H1 (cell line): ENCODE data around the gene BEST3.

ENCODE experiments used
- CTCF ChIP-seq, 3 experiments: IDR thresholded peaks; 1 replicate in 2 of 3; 2 replicates in 1 of 3; pipeline versions ENCODE4 v1.5.1 to v1.6.1; 2011; ENCODE audit warnings: low read length in 3 of 3, mild to moderate bottlenecking in 3 of 3, inconsistent platforms in 2 of 3, low read depth in 1 of 3, moderate library complexity in 1 of 3; ENCODE audit not compliant: insufficient read depth in 1 of 3; ENCODE audit errors: control extremely low read depth in 1 of 3
- KDM4A ChIP-seq: IDR thresholded peaks from one replicate; pipeline ENCODE4 v1.7.1; 2012; ENCODE audit warnings: low read depth, mild to moderate bottlenecking, moderate library complexity, low read length, inconsistent platforms; ENCODE audit not compliant: severe bottlenecking
- SIX5 ChIP-seq: IDR thresholded peaks from 2 replicates; pipeline ENCODE4 v1.6.1; 2011; ENCODE audit warnings: mild to moderate bottlenecking, low read depth, low read length
- USF2 ChIP-seq: IDR thresholded peaks from 2 replicates; pipeline ENCODE4 v1.6.1; 2011; ENCODE audit warnings: low read length, improper control_type of control experiment

GRCh38 chr12:69685810-69686209 is 13.3 kb downstream of the BEST3 start:
- TF ChIP-seq CTCF (IDR thresholded peaks at IDR 0.05; ENCODE audit: control extremely low read depth in 1 of 3, insufficient read depth in 1 of 3, low read depth in 1 of 3, low read length in 3 of 3) (no peak), KDM4A (no peak), SIX5 (no peak), USF2 (no peak)
